ENCODE data around the gene FBXO44.
"Not testable (repeated sequence)": the region's sequence is repeated elsewhere in the genome, so short reads cannot be mapped to it uniquely, and the experiment has no call there.

DNA sequence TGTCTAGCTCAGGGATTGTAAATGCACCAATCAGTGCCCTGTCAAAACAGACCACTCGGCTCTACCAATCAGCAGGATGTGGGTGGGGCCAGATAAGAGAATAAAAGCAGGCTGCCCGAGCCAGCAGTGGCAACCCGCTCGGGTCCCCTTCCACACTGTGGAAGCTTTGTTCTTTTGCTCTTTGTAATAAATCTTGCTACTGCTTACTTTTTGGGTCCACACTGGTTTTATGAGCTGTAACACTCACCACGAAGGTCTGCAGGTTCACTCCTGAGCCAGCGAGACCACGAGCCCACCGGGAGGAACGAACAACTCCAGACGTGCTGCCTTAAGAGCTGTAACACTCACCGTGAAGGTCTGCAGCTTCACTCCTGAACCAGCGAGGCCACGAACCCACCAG lies 45.3 kb upstream of the FBXO44 start:
- TF ChIP-seq, protein P1, sequence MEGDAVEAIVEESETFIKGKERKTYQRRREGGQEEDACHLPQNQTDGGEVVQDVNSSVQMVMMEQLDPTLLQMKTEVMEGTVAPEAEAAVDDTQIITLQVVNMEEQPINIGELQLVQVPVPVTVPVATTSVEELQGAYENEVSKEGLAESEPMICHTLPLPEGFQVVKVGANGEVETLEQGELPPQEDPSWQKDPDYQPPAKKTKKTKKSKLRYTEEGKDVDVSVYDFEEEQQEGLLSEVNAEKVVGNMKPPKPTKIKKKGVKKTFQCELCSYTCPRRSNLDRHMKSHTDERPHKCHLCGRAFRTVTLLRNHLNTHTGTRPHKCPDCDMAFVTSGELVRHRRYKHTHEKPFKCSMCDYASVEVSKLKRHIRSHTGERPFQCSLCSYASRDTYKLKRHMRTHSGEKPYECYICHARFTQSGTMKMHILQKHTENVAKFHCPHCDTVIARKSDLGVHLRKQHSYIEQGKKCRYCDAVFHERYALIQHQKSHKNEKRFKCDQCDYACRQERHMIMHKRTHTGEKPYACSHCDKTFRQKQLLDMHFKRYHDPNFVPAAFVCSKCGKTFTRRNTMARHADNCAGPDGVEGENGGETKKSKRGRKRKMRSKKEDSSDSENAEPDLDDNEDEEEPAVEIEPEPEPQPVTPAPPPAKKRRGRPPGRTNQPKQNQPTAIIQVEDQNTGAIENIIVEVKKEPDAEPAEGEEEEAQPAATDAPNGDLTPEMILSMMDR (IDR thresholded peaks at IDR 0.05; ENCODE audit: poor library complexity, severe bottlenecking) = not testable (repeated sequence)
- TF ChIP-seq EP300 (conservative IDR thresholded peaks at IDR 0.05; ENCODE audit: poor library complexity, severe bottlenecking); TAF1 (IDR thresholded peaks at IDR 0.05; ENCODE audit: low read depth): not testable (repeated sequence)
